Measurements from ENCODE around the gene KANSL1L. TPM values are rescaled to one million over a fixed set of nuclear protein-coding genes. Genes with fewer than 3 reads are reported as not detected.

Gene KANSL1L
- polyA plus RNA-seq, 1 donor (not counting 4 experiments of a cell fraction or from before 2014, with no cell fraction given): 4.7 TPM

DNA sequence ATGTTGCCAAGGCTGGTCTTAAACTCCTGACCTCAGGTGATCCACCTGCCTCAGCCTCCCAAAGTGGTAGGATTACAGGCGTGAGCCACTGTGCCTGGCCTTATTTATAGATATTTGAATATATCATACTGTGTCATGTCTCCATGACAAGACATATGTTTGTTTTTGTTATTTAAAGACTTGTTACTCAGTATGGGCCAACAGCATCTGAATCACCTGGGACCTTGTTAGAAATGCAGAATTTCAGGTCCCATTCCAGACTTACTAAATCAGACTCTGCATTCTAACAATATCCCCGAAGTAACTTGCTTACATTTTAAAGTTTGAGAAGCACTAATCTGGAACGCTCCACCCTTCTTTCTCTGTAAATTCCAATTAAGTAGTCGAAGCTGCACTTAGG is 135.5 kb downstream of the KANSL1L start:
- FAIRE-seq (no peak), DNase-seq (ENCODE audit: low read depth, low spot score) (no peak)
- no peak overlapping the region for H3K27ac ChIP-seq (ENCODE audit: control insufficient read depth, insufficient read depth, low read length)
- no peaks in the 10 kb centered on the region for H3K4me1 ChIP-seq (ENCODE audit: control insufficient read depth, extremely low read depth, insufficient read depth, low read length)
- no peak overlapping the region for H3K4me2 ChIP-seq (ENCODE audit: control insufficient read depth, extremely low read depth, insufficient read depth, low read depth, low read length)
- no peaks in the 10 kb centered on the region for H3K36me3 ChIP-seq (ENCODE audit: control insufficient read depth in 2 of 2, extremely low read depth in 1 of 2, insufficient read depth in 2 of 2, low read length in 2 of 2)
- no peak overlapping the region for H3K9ac ChIP-seq (ENCODE audit: control insufficient read depth, extremely low read depth, insufficient read depth, low read length)
- no peaks in the 10 kb centered on the region for H3K79me2 ChIP-seq (ENCODE audit: control insufficient read depth, insufficient read depth, low read length)
- H4K20me1 ChIP-seq (ENCODE audit: control insufficient read depth, extremely low read depth, insufficient read depth, low read length): no peaks in the 10 kb centered on the region
- H3K9me3 ChIP-seq (ENCODE audit: control insufficient read depth, low read depth, low read length): no peaks in the 10 kb centered on the region
- no peak overlapping the region for H3K4me3 ChIP-seq (ENCODE audit: control insufficient read depth in 2 of 3, extremely low read depth in 1 of 3, insufficient read depth in 2 of 3, low read depth in 1 of 3, low read length in 3 of 3)
- no peak for TF ChIP-seq EZH2 (IDR thresholded peaks at IDR 0.05; ENCODE audit: low read length)
- TF ChIP-seq, protein P1, sequence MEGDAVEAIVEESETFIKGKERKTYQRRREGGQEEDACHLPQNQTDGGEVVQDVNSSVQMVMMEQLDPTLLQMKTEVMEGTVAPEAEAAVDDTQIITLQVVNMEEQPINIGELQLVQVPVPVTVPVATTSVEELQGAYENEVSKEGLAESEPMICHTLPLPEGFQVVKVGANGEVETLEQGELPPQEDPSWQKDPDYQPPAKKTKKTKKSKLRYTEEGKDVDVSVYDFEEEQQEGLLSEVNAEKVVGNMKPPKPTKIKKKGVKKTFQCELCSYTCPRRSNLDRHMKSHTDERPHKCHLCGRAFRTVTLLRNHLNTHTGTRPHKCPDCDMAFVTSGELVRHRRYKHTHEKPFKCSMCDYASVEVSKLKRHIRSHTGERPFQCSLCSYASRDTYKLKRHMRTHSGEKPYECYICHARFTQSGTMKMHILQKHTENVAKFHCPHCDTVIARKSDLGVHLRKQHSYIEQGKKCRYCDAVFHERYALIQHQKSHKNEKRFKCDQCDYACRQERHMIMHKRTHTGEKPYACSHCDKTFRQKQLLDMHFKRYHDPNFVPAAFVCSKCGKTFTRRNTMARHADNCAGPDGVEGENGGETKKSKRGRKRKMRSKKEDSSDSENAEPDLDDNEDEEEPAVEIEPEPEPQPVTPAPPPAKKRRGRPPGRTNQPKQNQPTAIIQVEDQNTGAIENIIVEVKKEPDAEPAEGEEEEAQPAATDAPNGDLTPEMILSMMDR (optimal IDR thresholded peaks at IDR 0.05 in 1 of 3, IDR thresholded peaks at IDR 0.05 in 1 of 3, conservative IDR thresholded peaks at IDR 0.05 in 1 of 3; ENCODE audit: extremely low read depth in 1 of 3, insufficient read depth in 2 of 3, low read length in 3 of 3): no peak
- H3K27me3 ChIP-seq (ENCODE audit: control insufficient read depth, extremely low read depth, insufficient read depth, low read length): no peaks in the 10 kb centered on the region
- dilution Hi-C loops (cut with MboI; ENCODE audit: extremely low pct_ligation_motif_present, low sequenced_read_pairs): no loop called here
- H2AFZ ChIP-seq (ENCODE audit: control insufficient read depth, low read length): no peak overlapping the region
- H3K9me1 ChIP-seq (ENCODE audit: control insufficient read depth, extremely low read depth, insufficient read depth, low read length): no peaks in the 10 kb centered on the region

DNA sequence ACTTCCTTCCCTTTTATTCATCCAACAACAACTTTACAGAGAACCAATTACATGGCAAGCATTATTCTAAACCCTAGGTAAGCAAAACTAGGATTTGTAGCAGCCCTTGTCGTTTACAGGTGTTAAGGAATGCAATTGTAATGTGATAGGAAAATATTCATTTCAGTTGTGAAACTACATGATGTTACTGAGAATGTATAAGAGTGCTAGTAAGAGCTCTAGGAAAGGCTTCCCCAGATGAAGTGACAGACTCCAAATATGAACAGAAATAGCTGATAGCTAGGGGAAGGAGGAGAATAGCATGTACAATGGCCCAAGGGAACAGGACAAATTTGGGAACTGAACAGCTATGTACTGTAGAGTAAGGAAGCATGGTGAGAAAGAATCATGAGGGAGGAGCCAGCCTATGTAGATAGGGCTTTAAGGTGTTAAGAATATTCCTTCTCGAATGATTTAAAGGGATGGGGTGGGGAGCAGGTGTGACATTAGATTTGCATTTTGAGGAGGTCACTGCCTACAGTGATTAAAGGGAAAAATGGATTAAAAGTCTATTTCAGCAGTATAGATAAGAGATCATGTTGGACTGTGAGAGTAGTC is 137.0 kb downstream of the KANSL1L start:
- DNase-seq (ENCODE audit: low read depth, low spot score): no peak
- dilution Hi-C loops (cut with MboI; ENCODE audit: extremely low pct_ligation_motif_present, low sequenced_read_pairs): no loop called here
- FAIRE-seq: no peak

More for the DNA sequence above, 137.0 kb downstream of the KANSL1L start:
- Histone ChIP-seq H3K9me1 (ENCODE audit: control insufficient read depth, extremely low read depth, insufficient read depth, low read length) (no peaks in the 10 kb centered on the region), H3K27me3 (ENCODE audit: control insufficient read depth, extremely low read depth, insufficient read depth, low read length) (no peaks in the 10 kb centered on the region), H4K20me1 (ENCODE audit: control insufficient read depth, extremely low read depth, insufficient read depth, low read length) (no peaks in the 10 kb centered on the region), H3K27ac (ENCODE audit: control insufficient read depth, insufficient read depth, low read length) (no peak overlapping the region), H2AFZ (ENCODE audit: control insufficient read depth, low read length) (no peak overlapping the region), H3K36me3 (ENCODE audit: control insufficient read depth in 2 of 2, extremely low read depth in 1 of 2, insufficient read depth in 2 of 2, low read length in 2 of 2) (no peaks in the 10 kb centered on the region), H3K4me3 (ENCODE audit: control insufficient read depth in 2 of 3, extremely low read depth in 1 of 3, insufficient read depth in 2 of 3, low read depth in 1 of 3, low read length in 3 of 3) (no peak overlapping the region), H3K4me2 (ENCODE audit: control insufficient read depth, extremely low read depth, insufficient read depth, low read depth, low read length) (no peak overlapping the region), H3K4me1 (ENCODE audit: control insufficient read depth, extremely low read depth, insufficient read depth, low read length) (no peaks in the 10 kb centered on the region), H3K79me2 (ENCODE audit: control insufficient read depth, insufficient read depth, low read length) (no peaks in the 10 kb centered on the region), H3K9me3 (ENCODE audit: control insufficient read depth, low read depth, low read length) (no peaks in the 10 kb centered on the region), H3K9ac (ENCODE audit: control insufficient read depth, extremely low read depth, insufficient read depth, low read length) (no peak overlapping the region)
- no peak for TF ChIP-seq EZH2 (IDR thresholded peaks at IDR 0.05; ENCODE audit: low read length)
- TF ChIP-seq, protein P1 (optimal IDR thresholded peaks at IDR 0.05 in 1 of 3, IDR thresholded peaks at IDR 0.05 in 1 of 3, conservative IDR thresholded peaks at IDR 0.05 in 1 of 3; ENCODE audit: extremely low read depth in 1 of 3, insufficient read depth in 2 of 3, low read length in 3 of 3): no peak

Measured in keratinocyte (primary cell).